Spinal cord (tissue), 10 donors: Measurements from ENCODE around the gene VDR. TPM values are rescaled to one million over a fixed set of nuclear protein-coding genes. Genes with fewer than 3 reads are reported as not detected.

Experiments used
- DNase-seq, 6 donors: peaks; one replicate each; pipeline versions ENCODE4 v3.0.0 to v3.0.0-alpha.2; 2013 to 2015; ENCODE audit warnings: low spot score in 6 of 6, low read depth in 4 of 6
- H3K27ac ChIP-seq: one replicate; pipeline ENCODE4 v1.5.1; 2013; ENCODE audit warnings: low read depth, low read length, control low read depth
- H3K27me3 ChIP-seq: one replicate; pipeline ENCODE4 v1.6.1; 2013; ENCODE audit warnings: low read length; ENCODE audit not compliant: control insufficient read depth, insufficient read depth
- H3K36me3 ChIP-seq: one replicate; pipeline ENCODE4 v1.6.1; 2013; ENCODE audit warnings: low read length; ENCODE audit not compliant: control insufficient read depth, insufficient read depth
- H3K4me1 ChIP-seq: one replicate; pipeline ENCODE4 v1.6.1; 2013; ENCODE audit warnings: low read length; ENCODE audit not compliant: control insufficient read depth, insufficient read depth
- H3K4me3 ChIP-seq: one replicate; pipeline ENCODE4 v1.5.1; 2013; ENCODE audit warnings: low read depth, low read length, control low read depth
- H3K9me3 ChIP-seq: one replicate; pipeline ENCODE4 v1.6.1; 2013; ENCODE audit warnings: low read length; ENCODE audit not compliant: control insufficient read depth, insufficient read depth
- WGBS: methylation state at CpG from one replicate; pipeline ENCODE4 v1.1.5; 2013; ENCODE audit warnings: missing lambda C conversion rate; ENCODE audit not compliant: insufficient coverage; 5-methylcytosine and 5-hydroxymethylcytosine counted together
- long read RNA-seq, 4 donors: transcript quantifications; one replicate each; lab custom pipeline, GENCODE V29; 2026
- polyA plus RNA-seq, 2 donors: library from polyadenylated mRNA; unstranded; fragments of 120-200 nt; gene quantifications; one replicate each; pipeline ENCODE4 v1.2.1, GENCODE V29; 2013; ENCODE audit not compliant: insufficient read length in 2 of 2
- total RNA-seq, 2 donors: library from RNA; depleted of rRNA in 1 of 2; stranded (reverse); fragments of 120-200 nt in 1 of 2; fragments of >200 nt in 1 of 2; gene quantifications; one replicate each; pipeline versions ENCODE4 v1.2.3 to v1.2.4, GENCODE V29; 2013 to 2014
- donor health status: healthy.

The VDR gene
- under 1 TPM; 0.17 to 0.50 TPM for total RNA-seq
- polyA plus RNA-seq, result under 1 TPM; 0.38 to 0.40 TPM
- long read RNA-seq, donor 1, result 0 reads
- long read RNA-seq, donor 2, result 0 reads
- long read RNA-seq, donor 3, result 0 reads
- long read RNA-seq, donor 4, result 0 reads

- no peak within 1 kb of the TSS for H3K27ac ChIP-seq
- H3K36me3 ChIP-seq, result no peaks in the 10 kb centered on the region
- peak in 5 of 6 donors; percentile 13 to 87 (median 37) for DNase-seq
- H3K4me1 ChIP-seq, result peaks cover 22% of the 10 kb centered on the region
- no peaks in the 10 kb centered on the region for H3K9me3 ChIP-seq
- H3K27me3 ChIP-seq, result peaks cover 50% of the 10 kb centered on the region
- WGBS, result under 1% methylated on average over 69 of the region's 79 CpGs
- peak within 1 kb of the TSS; percentile 49 for H3K4me3 ChIP-seq
Observed at GRCh38 chr12:47904713-47905709, at the start of gene VDR. TSS of gene VDR (minus strand) at chr12:47904994. CDS start at chr12:47879113, 25,881 bp downstream.

GRCh38 chr12:47954058-47954457 lies 49.3 kb upstream of the VDR start:
- Histone ChIP-seq H3K27ac (no peak overlapping the region), H3K36me3 (no peaks in the 10 kb centered on the region), H3K9me3 (peaks cover 6% of the 10 kb centered on the region), H3K4me3 (no peak overlapping the region), H3K4me1 (peaks cover 6% of the 10 kb centered on the region), H3K27me3 (no peaks in the 10 kb centered on the region)
- WGBS, result 96% methylated on average over 8 of the region's 8 CpGs
- DNase-seq, result no peak

- Histone ChIP-seq H3K4me1 (peaks cover 19% of the 10 kb centered on the region), H3K27ac (no peak overlapping the region), H3K36me3 (no peaks in the 10 kb centered on the region), H3K27me3 (no peaks in the 10 kb centered on the region), H3K9me3 (no peaks in the 10 kb centered on the region), H3K4me3 (no peak overlapping the region)
- no peak for DNase-seq
- 85% methylated on average over 4 of the region's 8 CpGs for WGBS
Observed at GRCh38 chr12:47950856-47951468, 46.2 kb upstream of the VDR start.

GRCh38 chr12:47949441-47950341 lies 44.9 kb upstream of the VDR start:
- Histone ChIP-seq H3K27ac (no peak overlapping the region), H3K36me3 (no peaks in the 10 kb centered on the region), H3K27me3 (no peaks in the 10 kb centered on the region), H3K4me3 (no peak overlapping the region), H3K4me1 (peaks cover 19% of the 10 kb centered on the region), H3K9me3 (no peaks in the 10 kb centered on the region)
- WGBS, result 74% methylated on average over 25 of the region's 32 CpGs
- peak in 3 of 6 donors; percentile 17 to 74 (median 71) for DNase-seq

DNA sequence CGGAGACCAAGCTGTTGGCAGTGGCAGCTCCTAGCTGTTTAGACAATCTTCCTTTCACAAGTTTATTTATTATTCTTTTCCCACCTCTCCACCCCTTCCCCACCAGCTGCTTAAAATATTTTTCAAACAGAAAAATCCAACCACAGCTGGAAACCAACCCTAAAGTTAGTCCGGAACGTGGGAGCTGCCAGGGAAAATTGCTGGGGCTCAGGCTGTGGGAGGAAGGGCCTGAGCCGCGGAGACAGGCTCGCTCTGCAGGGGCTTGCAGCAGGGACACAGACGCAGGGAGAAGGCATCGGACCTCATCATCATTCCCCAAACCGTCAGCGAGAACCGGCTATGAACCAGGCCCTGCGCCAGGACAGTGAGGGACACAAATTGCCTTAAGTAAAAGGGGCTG lies 42.5 kb upstream of the VDR start:
- Histone ChIP-seq H3K4me3 (no peak overlapping the region), H3K4me1 (peaks cover 24% of the 10 kb centered on the region), H3K27me3 (peaks cover 2% of the 10 kb centered on the region), H3K36me3 (no peaks in the 10 kb centered on the region), H3K9me3 (no peaks in the 10 kb centered on the region), H3K27ac (no peak overlapping the region)
- DNase-seq, result peak in 1 of 6 donors; percentile 22
- WGBS, result 63% methylated on average over 3 of the region's 12 CpGs

DNA sequence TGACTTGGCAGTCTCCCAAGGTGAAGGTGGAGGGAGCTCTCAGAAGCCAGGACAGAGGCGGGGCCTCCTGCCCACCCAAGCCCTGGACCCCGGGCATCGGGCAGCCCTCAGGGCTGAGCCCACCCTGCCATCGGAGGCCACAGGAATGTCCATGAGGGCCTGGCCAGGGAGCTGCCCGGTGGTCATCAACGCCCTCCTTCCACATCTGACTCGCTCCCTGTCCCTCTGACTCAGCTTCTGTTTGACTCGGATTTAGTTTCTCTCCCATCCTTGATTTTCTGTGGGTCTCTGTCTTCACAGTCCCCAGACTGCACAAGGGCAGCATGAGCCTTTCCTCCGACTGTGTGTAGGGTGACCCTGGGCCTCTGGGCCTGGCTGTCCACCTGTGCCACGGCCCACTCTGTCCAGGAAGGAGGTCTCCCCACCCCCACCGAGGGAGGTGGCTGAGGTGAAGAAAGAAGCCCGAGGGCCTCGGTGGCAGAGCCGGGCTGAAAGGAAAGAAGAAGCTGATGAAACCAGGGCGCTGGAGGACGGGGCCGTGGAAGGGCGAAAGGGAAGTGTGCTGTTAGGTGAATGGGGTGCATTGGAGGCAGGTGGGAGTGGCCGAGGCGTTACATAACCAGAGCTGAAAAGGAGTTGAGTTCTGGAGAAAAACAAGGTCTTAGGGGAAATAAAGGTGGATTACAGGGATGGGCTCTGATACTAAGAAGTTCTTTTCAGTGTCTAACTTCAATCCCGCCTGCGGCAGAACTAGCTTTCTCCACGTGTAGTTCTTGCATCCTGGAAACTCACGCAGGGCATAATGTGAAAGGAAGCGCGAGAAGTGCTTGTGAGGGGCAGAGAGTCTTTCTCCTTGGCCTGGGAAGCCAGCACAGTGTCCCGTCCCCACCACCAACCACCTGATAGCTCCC lies 41.9 kb upstream of the VDR start:
- Histone ChIP-seq H3K4me1 (peaks cover 31% of the 10 kb centered on the region), H3K27ac (no peak overlapping the region), H3K36me3 (no peaks in the 10 kb centered on the region), H3K9me3 (no peaks in the 10 kb centered on the region), H3K4me3 (no peak overlapping the region), H3K27me3 (peaks cover 7% of the 10 kb centered on the region)
- no peak for DNase-seq
- WGBS, result 70% methylated on average over 22 of the region's 27 CpGs

DNA sequence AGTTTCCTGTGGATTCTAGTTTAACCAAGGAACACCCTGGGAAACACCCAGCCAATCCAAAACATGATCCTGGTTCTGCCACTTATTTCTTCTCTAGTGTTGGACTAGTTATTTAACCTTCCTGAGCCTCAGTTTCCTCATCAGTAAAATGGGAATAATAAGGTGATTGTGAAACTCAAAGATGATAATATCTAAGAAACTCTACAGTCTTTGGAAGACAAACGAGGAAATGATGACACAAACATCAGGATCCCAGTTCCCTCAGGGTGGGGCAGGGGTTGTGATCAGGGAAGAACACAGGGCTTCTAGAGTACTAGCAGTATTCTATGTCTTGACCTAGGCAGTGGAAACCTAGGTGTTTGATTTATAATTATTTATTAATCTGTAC lies 40.5 kb upstream of the VDR start:
- peaks cover 32% of the 10 kb centered on the region for H3K4me1 ChIP-seq
- H3K9me3 ChIP-seq, result no peaks in the 10 kb centered on the region
- H3K27ac ChIP-seq, result no peak overlapping the region
- H3K27me3 ChIP-seq, result peaks cover 10% of the 10 kb centered on the region
- no peaks in the 10 kb centered on the region for H3K36me3 ChIP-seq
- no CpG with 5 or more reads among the region's 1 CpG for WGBS
- DNase-seq, result no peak
- no peak overlapping the region for H3K4me3 ChIP-seq

GRCh38 chr12:47944685-47945340 lies 40.0 kb upstream of the VDR start:
- H3K27me3 ChIP-seq, result peaks cover 10% of the 10 kb centered on the region
- no peaks in the 10 kb centered on the region for H3K9me3 ChIP-seq
- WGBS, result 97% methylated on average over 5 of the region's 6 CpGs
- peaks cover 32% of the 10 kb centered on the region for H3K4me1 ChIP-seq
- H3K36me3 ChIP-seq, result no peaks in the 10 kb centered on the region
- DNase-seq, result no peak
- no peak overlapping the region for H3K4me3 ChIP-seq
- H3K27ac ChIP-seq, result no peak overlapping the region
